GM21529 (cell line): ENCODE results near the gene GOLGA6L10.
"Not testable (repeated sequence)": the region's sequence is repeated elsewhere in the genome, so short reads cannot be mapped to it uniquely, and the experiment has no call there.

ENCODE experiments used
- ATAC-seq: cut with Tn5 transposase; IDR thresholded peaks from one replicate; pipeline ENCODE4 v1.9.1; 2021; ENCODE audit not compliant: unreplicated experiment

GOLGA6L10 gene

DNA sequence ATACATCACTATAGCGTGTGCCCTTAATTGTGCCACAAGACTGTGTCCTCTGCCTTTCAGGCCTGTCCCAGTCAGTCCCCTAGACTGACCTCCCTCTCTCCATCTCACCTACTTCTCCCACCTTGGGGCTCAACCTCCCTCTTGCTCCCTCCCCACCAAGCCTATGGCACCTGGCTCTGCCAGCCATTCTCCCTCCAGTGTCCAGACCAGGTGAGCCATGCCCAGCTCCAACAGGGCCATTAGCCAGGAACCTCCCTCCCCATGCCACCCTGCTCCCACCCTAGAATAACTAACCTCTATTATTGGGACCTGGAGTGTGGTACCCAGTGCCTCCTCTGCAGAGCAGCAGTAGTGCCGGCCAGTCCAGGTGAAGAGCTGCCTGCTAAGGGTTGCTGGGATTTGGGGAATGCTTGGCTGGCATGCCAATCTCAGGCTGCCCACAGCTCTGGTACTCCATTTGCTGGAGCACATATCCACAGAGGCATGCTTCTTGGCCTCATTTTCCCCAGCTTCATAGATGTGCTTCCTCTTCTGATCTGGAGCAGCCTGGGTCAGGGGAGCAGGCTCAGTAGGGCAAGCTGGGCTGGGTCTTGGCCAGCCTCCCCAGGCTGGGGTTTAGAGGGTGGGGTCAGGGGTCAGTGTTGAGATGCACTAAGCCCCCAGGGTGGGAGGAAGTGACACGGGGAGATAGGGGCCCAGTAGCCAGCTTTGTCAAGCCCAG lies 47.8 kb downstream of the GOLGA6L10 start:
- ATAC-seq = no peak

GRCh38 chr15:82300883-82301282 lies 48.4 kb downstream of the GOLGA6L10 start:
- no peak for ATAC-seq

DNA sequence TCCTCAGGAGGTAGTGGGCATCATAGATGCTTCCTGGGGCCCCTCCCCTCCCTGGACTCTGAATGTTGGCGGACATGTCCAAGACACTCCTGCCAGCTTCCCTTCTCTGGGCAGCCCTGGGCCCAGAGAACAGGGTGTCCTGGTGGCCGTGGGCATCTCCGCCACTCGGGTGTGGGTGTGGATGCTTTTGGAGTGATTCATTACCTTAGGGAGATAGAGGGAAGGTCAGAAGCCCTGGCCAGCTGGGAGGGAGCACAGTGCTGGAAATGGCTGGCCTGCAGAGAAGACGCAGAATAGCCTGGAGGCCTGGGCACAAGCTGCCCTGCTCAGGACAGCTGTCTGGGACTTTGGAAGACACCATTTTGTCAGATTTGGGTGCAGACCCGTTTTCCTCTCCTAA lies 48.9 kb downstream of the GOLGA6L10 start:
- ATAC-seq = not testable (repeated sequence)

DNA sequence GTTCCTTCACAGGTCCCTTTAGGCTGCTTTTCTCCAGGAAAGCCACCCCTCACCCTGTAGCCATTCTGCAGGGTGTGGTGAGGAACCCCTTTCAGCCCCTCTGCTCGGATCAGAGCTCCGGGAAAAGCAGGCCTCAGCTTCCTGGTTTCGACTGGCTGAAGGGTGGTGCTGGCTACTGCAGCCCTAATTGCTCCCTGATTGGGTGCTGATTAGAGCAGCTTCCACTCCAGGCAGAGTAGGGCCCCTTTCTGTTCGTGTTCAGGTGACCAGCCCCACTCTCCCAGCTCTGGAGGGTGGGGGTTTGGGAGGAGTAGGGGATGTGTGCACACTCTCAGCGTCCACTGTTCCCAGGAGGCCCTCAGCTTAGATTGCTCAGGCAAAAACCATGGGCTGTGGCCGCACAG lies 49.8 kb downstream of the GOLGA6L10 start:
- not testable (repeated sequence) for ATAC-seq

GRCh38 chr15:82298520-82298919 lies 50.8 kb downstream of the GOLGA6L10 start:
- ATAC-seq = no peak

- no peak for ATAC-seq
Observed at GRCh38 chr15:82298032-82298431, 51.2 kb downstream of the GOLGA6L10 start.

GRCh38 chr15:82297546-82297945 lies 51.7 kb downstream of the GOLGA6L10 start:
- no peak for ATAC-seq

DNA sequence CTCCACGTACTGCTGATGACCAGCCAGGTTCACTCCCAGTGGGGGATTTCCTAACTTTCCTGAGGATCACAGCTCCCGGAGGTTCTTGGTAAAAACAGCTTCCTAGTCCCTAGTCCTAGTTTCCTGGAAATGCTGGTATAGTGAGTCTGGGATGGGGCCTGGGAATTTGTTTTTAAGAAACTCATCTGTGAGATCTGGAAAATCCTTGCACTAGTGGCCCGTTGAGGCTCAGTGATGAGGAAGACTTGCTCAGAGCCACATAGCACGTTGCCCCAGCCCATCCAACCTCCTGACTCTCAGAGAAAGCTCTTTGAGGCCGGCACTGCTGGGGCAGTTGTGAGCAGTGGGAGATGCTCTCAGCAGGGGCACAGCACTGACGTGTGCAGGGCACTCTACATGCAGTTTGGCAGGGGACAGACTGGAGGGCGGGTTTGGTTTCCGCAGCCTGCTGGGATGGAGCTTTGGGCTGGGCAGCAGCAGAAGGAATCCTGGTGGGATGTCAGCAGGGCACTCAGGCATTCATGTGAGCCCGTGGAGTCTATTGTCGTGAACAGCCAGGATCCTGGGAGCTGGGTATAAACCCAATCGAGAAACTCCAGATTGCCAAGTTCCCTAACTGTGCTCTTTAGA lies 55.1 kb downstream of the GOLGA6L10 start:
- ATAC-seq = no peak

DNA sequence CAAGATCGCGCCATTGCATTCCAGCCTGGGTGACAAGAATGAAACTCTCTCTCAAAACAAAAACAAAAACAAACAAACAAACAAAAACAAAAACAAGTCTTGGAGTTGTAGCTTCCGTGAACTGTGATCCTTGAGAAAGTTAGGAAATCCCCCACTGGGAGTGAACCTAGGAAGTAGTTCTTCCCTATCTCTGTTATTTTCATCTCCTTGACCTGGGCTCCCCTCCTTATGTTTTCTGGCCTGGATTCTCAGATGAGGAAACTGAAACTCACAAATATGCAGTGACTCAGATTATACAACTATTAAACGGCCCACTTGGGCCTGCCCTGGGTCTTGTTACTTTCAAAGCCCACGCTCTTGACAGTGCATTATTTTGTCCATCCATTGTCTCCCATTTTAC lies 57.0 kb downstream of the GOLGA6L10 start:
- no peak for ATAC-seq
